Muscle layer of duodenum (tissue), 2 donors: ENCODE data around the gene PTPRU.

Source experiments
- H3K27ac ChIP-seq: one replicate; pipeline ENCODE4 v1.7.0; 2013; ENCODE audit warnings: mild to moderate bottlenecking, low read length
- H3K27me3 ChIP-seq: one replicate; pipeline ENCODE4 v1.7.0; 2013; ENCODE audit warnings: low read depth, mild to moderate bottlenecking, control low read depth, low read length
- H3K36me3 ChIP-seq, 2 donors: one replicate each; pipeline ENCODE4 v1.7.0; 2013; ENCODE audit warnings: low read length in 2 of 2, control low read depth in 1 of 2, mild to moderate bottlenecking in 1 of 2; ENCODE audit not compliant: insufficient read depth in 2 of 2, control insufficient read depth in 1 of 2
- H3K4me1 ChIP-seq, 2 donors: one replicate each; pipeline ENCODE4 v1.7.0; 2013; ENCODE audit warnings: low read length in 2 of 2, mild to moderate bottlenecking in 2 of 2, control low read depth in 1 of 2, moderate library complexity in 1 of 2; ENCODE audit not compliant: insufficient read depth in 2 of 2, control insufficient read depth in 1 of 2
- H3K4me3 ChIP-seq, 2 donors: one replicate each; pipeline ENCODE4 v1.7.0; 2013; ENCODE audit warnings: low read length in 2 of 2, low read depth in 1 of 2, mild to moderate bottlenecking in 1 of 2
- H3K9me3 ChIP-seq, 2 donors: one replicate each; pipeline ENCODE4 v1.7.0; 2013; ENCODE audit warnings: low read length in 2 of 2, control low read depth in 1 of 2, mild to moderate bottlenecking in 1 of 2; ENCODE audit not compliant: control insufficient read depth in 1 of 2
- donor health status: healthy.

Gene PTPRU

GRCh38 chr1:29272147-29272907, 36.0 kb downstream of the PTPRU start:
- Histone ChIP-seq H3K4me3 (no peak overlapping the region), H3K27ac (no peak overlapping the region), H3K4me1 (peaks cover 5 to 12% of the 10 kb centered on the region in 2 donors), H3K27me3 (no peaks in the 10 kb centered on the region), H3K36me3 (peaks cover 0 to 8% of the 10 kb centered on the region in 2 donors), H3K9me3 (no peaks in the 10 kb centered on the region)

- peaks cover 5 to 12% of the 10 kb centered on the region in 2 donors for H3K4me1 ChIP-seq
- H3K36me3 ChIP-seq = peaks cover 0 to 17% of the 10 kb centered on the region in 2 donors
- H3K27ac ChIP-seq = no peak overlapping the region
- no peak overlapping the region for H3K4me3 ChIP-seq
- no peaks in the 10 kb centered on the region for H3K27me3 ChIP-seq
- no peaks in the 10 kb centered on the region for H3K9me3 ChIP-seq
Measured at GRCh38 chr1:29275435-29275834, 39.1 kb downstream of the PTPRU start.

GRCh38 chr1:29278124-29278523, 41.8 kb downstream of the PTPRU start:
- Histone ChIP-seq H3K27me3 (no peaks in the 10 kb centered on the region), H3K36me3 (peaks cover 0 to 17% of the 10 kb centered on the region in 2 donors), H3K4me3 (no peak overlapping the region), H3K4me1 (no peaks in the 10 kb centered on the region), H3K9me3 (no peaks in the 10 kb centered on the region), H3K27ac (no peak overlapping the region)

- H3K9me3 ChIP-seq = no peaks in the 10 kb centered on the region
- no peak overlapping the region for H3K27ac ChIP-seq
- H3K4me1 ChIP-seq = no peaks in the 10 kb centered on the region
- H3K27me3 ChIP-seq = no peaks in the 10 kb centered on the region
- no peak overlapping the region for H3K4me3 ChIP-seq
- peaks cover 0 to 17% of the 10 kb centered on the region in 2 donors for H3K36me3 ChIP-seq
Measured at GRCh38 chr1:29279406-29279805, 43.1 kb downstream of the PTPRU start.

- no peaks in the 10 kb centered on the region for H3K4me1 ChIP-seq
- H3K9me3 ChIP-seq = no peaks in the 10 kb centered on the region
- no peak overlapping the region for H3K27ac ChIP-seq
- peaks cover 0 to 17% of the 10 kb centered on the region in 2 donors for H3K36me3 ChIP-seq
- H3K4me3 ChIP-seq = no peak overlapping the region
- H3K27me3 ChIP-seq = no peaks in the 10 kb centered on the region
Measured at GRCh38 chr1:29279951-29280391, 43.6 kb downstream of the PTPRU start.

- Histone ChIP-seq H3K36me3 (peaks cover 0 to 11% of the 10 kb centered on the region in 2 donors), H3K27me3 (no peaks in the 10 kb centered on the region)
Measured at GRCh38 chr1:29280409-29281131, 44.2 kb downstream of the PTPRU start.

GRCh38 chr1:29281571-29281970, 45.2 kb downstream of the PTPRU start:
- H3K9me3 ChIP-seq = no peaks in the 10 kb centered on the region

More at GRCh38 chr1:29280409-29281131, 44.2 kb downstream of the PTPRU start:
- Histone ChIP-seq H3K4me1 (no peaks in the 10 kb centered on the region), H3K9me3 (no peaks in the 10 kb centered on the region), H3K27ac (no peak overlapping the region), H3K4me3 (no peak overlapping the region)

GRCh38 chr1:29282135-29282923, 46.0 kb downstream of the PTPRU start:
- Histone ChIP-seq H3K4me3 (no peak overlapping the region), H3K27ac (no peak overlapping the region), H3K27me3 (no peaks in the 10 kb centered on the region), H3K4me1 (no peaks in the 10 kb centered on the region), H3K9me3 (no peaks in the 10 kb centered on the region), H3K36me3 (peaks cover 0 to 9% of the 10 kb centered on the region in 2 donors)

More at GRCh38 chr1:29281571-29281970, 45.2 kb downstream of the PTPRU start:
- no peaks in the 10 kb centered on the region for H3K27me3 ChIP-seq
- H3K4me1 ChIP-seq = no peaks in the 10 kb centered on the region
- H3K36me3 ChIP-seq = peaks cover 0 to 9% of the 10 kb centered on the region in 2 donors
- H3K4me3 ChIP-seq = no peak overlapping the region
- no peak overlapping the region for H3K27ac ChIP-seq

- H3K27ac ChIP-seq = no peak overlapping the region
- no peaks in the 10 kb centered on the region for H3K9me3 ChIP-seq
- no peaks in the 10 kb centered on the region for H3K4me1 ChIP-seq
- H3K36me3 ChIP-seq = peaks cover 0 to 9% of the 10 kb centered on the region in 2 donors
- no peaks in the 10 kb centered on the region for H3K27me3 ChIP-seq
- no peak overlapping the region for H3K4me3 ChIP-seq
Measured at GRCh38 chr1:29282924-29283803, 46.8 kb downstream of the PTPRU start.

GRCh38 chr1:29283804-29284195, 47.5 kb downstream of the PTPRU start:
- Histone ChIP-seq H3K4me3 (no peak overlapping the region), H3K27me3 (no peaks in the 10 kb centered on the region)

More at GRCh38 chr1:29283804-29284195, 47.5 kb downstream of the PTPRU start:
- Histone ChIP-seq H3K9me3 (no peaks in the 10 kb centered on the region), H3K36me3 (peaks cover 0 to 7% of the 10 kb centered on the region in 2 donors), H3K4me1 (no peaks in the 10 kb centered on the region), H3K27ac (no peak overlapping the region)
